Measurements from ENCODE around the gene RGS17. TPM values are rescaled to one million over a fixed set of nuclear protein-coding genes. Genes with fewer than 3 reads are reported as not detected.

RGS17 gene
- total RNA-seq, 1 donor from 2014 or later: 8.1 TPM

GRCh38 chr6:153015094-153015640 lies 115.9 kb downstream of the RGS17 start:
- no peaks in the 10 kb centered on the region for H3K4me1 ChIP-seq
- H3K9me3 ChIP-seq (ENCODE audit: low read depth): no peaks in the 10 kb centered on the region
- no peak overlapping the region for H2AFZ ChIP-seq (replicated peaks)
- no peaks in the 10 kb centered on the region for H3K36me3 ChIP-seq
- H3K27ac Mint-ChIP-seq: no peak overlapping the region
- H3F3A ChIP-seq (ENCODE audit: low read depth): no peaks in the 10 kb centered on the region
- no peak overlapping the region for H3K4me3 Mint-ChIP-seq
- no peaks in the 10 kb centered on the region for H3K4me1 Mint-ChIP-seq
- H3K79me2 ChIP-seq (ENCODE audit: low read depth): no peaks in the 10 kb centered on the region
- H3K4me3 ChIP-seq: no peak overlapping the region
- H3K27me3 Mint-ChIP-seq (ENCODE audit: insufficient read depth, low read depth): no peaks in the 10 kb centered on the region
- no peaks in the 10 kb centered on the region for H4K20me1 ChIP-seq (ENCODE audit: low read depth)
- H3K9ac ChIP-seq: no peak overlapping the region
- peaks cover 2% of the 10 kb centered on the region for H3K36me3 Mint-ChIP-seq
- TF ChIP-seq CTCF (IDR thresholded peaks at IDR 0.05): no peak
- TF ChIP-seq EZH2 (IDR thresholded peaks at IDR 0.05): no peak
- TF ChIP-seq EZH2phosphoT487 (IDR thresholded peaks at IDR 0.05): no peak
- no peaks in the 10 kb centered on the region for H3K27me3 ChIP-seq
- H3K27ac ChIP-seq: no peak overlapping the region
- DNase-seq (ENCODE audit: low spot score): no peak
- H3K4me2 ChIP-seq: no peak overlapping the region
- no peaks in the 10 kb centered on the region for H3K9me3 Mint-ChIP-seq

GRCh38 chr6:153013438-153013837 lies 117.6 kb downstream of the RGS17 start:
- Mint-ChIP-seq H3K4me3 (no peak overlapping the region), H3K4me1 (no peaks in the 10 kb centered on the region), H3K27ac (no peak overlapping the region), H3K36me3 (peaks cover 2% of the 10 kb centered on the region), H3K27me3 (ENCODE audit: insufficient read depth, low read depth) (no peaks in the 10 kb centered on the region), H3K9me3 (no peaks in the 10 kb centered on the region)
- Histone ChIP-seq H3K79me2 (ENCODE audit: low read depth) (no peaks in the 10 kb centered on the region), H4K20me1 (ENCODE audit: low read depth) (no peaks in the 10 kb centered on the region), H3K27ac (no peak overlapping the region), H3K27me3 (no peaks in the 10 kb centered on the region), H3K4me2 (no peak overlapping the region), H3K9ac (no peak overlapping the region), H3K9me3 (ENCODE audit: low read depth) (no peaks in the 10 kb centered on the region), H3K36me3 (no peaks in the 10 kb centered on the region), H2AFZ (replicated peaks) (no peak overlapping the region), H3F3A (ENCODE audit: low read depth) (no peaks in the 10 kb centered on the region), H3K4me3 (no peak overlapping the region), H3K4me1 (no peaks in the 10 kb centered on the region)
- TF ChIP-seq CTCF (IDR thresholded peaks at IDR 0.05) (no peak), EZH2 (IDR thresholded peaks at IDR 0.05) (no peak), EZH2phosphoT487 (IDR thresholded peaks at IDR 0.05) (no peak)
- DNase-seq (ENCODE audit: low spot score): no peak

- no peak overlapping the region for H3K9ac ChIP-seq
- H3K9me3 Mint-ChIP-seq: no peaks in the 10 kb centered on the region
- no peaks in the 10 kb centered on the region for H3K4me1 ChIP-seq
- H3K27me3 Mint-ChIP-seq (ENCODE audit: insufficient read depth, low read depth): no peaks in the 10 kb centered on the region
- H3K4me1 Mint-ChIP-seq: no peaks in the 10 kb centered on the region
- H3K36me3 Mint-ChIP-seq: peaks cover 2% of the 10 kb centered on the region
- no peak overlapping the region for H3K27ac Mint-ChIP-seq
- TF ChIP-seq EZH2phosphoT487 (IDR thresholded peaks at IDR 0.05): no peak
- no peak for TF ChIP-seq EZH2 (IDR thresholded peaks at IDR 0.05)
- no peak for TF ChIP-seq CTCF (IDR thresholded peaks at IDR 0.05)
- no peaks in the 10 kb centered on the region for H4K20me1 ChIP-seq (ENCODE audit: low read depth)
- no peak overlapping the region for H3K4me3 Mint-ChIP-seq
- H3K4me2 ChIP-seq: no peak overlapping the region
- no peak overlapping the region for H3K4me3 ChIP-seq
- no peak overlapping the region for H3K27ac ChIP-seq
- H2AFZ ChIP-seq (replicated peaks): no peak overlapping the region
- H3K9me3 ChIP-seq (ENCODE audit: low read depth): no peaks in the 10 kb centered on the region
- no peaks in the 10 kb centered on the region for H3K79me2 ChIP-seq (ENCODE audit: low read depth)
- DNase-seq (ENCODE audit: low spot score): no peak
- no peaks in the 10 kb centered on the region for H3F3A ChIP-seq (ENCODE audit: low read depth)
- no peaks in the 10 kb centered on the region for H3K27me3 ChIP-seq
- no peaks in the 10 kb centered on the region for H3K36me3 ChIP-seq
Measured at GRCh38 chr6:153012856-153013255, 118.2 kb downstream of the RGS17 start.
